GM12891 (cell line): Measurements from ENCODE around the gene GNG13.

ENCODE experiments used
- PAX5 ChIP-seq: IDR thresholded peaks from 2 replicates; pipeline ENCODE4 v1.6.1; 2011; ENCODE audit warnings: low read length, moderate library complexity, mild to moderate bottlenecking; ENCODE audit not compliant: insufficient read depth, severe bottlenecking
- POLR2AphosphoS5 ChIP-seq: IDR thresholded peaks from 2 replicates; pipeline ENCODE4 v1.6.1; 2011; ENCODE audit warnings: low read depth, low read length, control low read depth
- POU2F2 ChIP-seq: IDR thresholded peaks from 2 replicates; pipeline ENCODE4 v1.6.1; 2011; ENCODE audit warnings: low read depth, mild to moderate bottlenecking, control low read depth, low read length, moderate library complexity
- SPI1 ChIP-seq: IDR thresholded peaks from 2 replicates; pipeline ENCODE4 v1.6.1; 2011; ENCODE audit warnings: low read depth, low read length, control low read depth
- TAF1 ChIP-seq: IDR thresholded peaks from 2 replicates; pipeline ENCODE4 v1.6.1; 2011; ENCODE audit warnings: low read depth, low read length, control low read depth

DNA sequence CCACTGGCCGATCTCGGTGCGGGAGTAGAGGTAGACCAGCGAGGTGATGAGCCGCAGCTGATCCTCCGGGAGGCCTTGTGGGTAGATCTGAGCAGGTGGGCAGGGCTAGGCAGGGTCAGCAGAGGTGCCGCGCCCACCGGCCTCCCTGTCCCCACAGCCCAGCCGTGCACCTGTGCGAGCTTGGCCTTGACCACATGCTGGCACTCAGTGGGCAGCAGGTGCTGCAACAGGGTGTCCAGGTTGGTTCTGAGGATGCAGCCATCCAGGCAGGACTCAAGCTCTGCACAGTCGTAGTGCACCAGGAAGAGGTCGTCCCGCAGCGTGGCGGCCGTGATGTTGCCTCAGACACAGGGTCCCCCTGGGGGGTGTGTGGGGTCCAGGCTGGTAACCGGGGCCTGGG lies 27.6 kb downstream of the GNG13 start:
- TF ChIP-seq SPI1 (no peak), POU2F2 (no peak), PAX5 (no peak), TAF1 (no peak), POLR2AphosphoS5 (no peak)
